Hypothalamus (tissue), 51 donors: ENCODE results near the gene ZBP1.
A peak's percentile ranks its signal among the peaks of the same experiment; 100 is the strongest.

ENCODE experiments used
- DNase-seq, 51 donors: peaks; one replicate each; lab custom pipeline; 2025; lab: John Stamatoyannopoulos, UW

The ZBP1 gene

GRCh38 chr20:57658833-57659516 is 38.7 kb upstream of the ZBP1 start:
- DNase-seq: no peak

GRCh38 chr20:57658447-57658832 is 38.2 kb upstream of the ZBP1 start:
- no peak for DNase-seq

DNA sequence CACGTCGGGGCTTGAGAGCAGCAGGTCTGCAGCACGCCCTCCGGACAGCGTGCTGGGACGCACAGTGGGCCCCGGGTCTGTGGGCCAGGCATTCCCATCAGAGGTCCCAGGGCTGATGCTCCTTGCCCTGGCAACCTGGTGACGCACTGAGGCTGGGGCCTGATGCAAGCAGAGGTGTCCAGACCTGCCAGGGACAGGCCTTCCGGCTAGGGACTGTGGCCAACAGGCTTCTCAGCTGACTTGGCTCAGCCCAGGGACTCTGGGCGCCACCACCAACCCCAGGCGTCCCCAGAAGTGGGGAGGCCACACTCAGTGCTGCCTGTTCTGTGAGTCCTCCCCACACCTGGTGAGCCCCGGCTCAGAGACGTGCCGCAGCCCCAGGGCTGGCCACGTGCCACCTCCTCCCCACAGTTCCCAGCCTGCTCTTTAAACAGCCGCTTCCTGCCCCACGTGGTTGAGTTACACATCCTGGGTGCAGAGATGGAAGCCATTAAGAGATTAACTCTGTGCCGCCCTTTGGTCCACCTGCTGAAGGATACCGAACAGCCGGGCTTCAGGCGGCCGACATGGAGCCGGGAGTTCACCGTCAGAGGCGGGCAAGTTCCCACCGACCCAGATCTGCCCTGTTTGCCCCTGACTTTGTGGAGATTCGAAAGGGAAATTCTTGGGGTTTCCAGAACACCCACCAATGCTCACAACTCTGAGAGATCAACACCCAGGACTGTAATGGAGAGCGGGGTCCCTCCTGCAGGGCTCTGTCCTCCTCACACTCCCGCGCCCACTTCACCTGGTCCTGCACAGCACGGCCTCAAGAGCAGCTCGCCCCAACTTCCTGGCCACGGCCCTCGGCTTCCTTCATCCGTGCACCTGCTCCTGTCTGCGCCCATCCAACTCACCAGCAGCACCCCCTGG is 37.6 kb upstream of the ZBP1 start:
- DNase-seq: peak in 6 of 51 donors; percentile 21 to 49 (median 36)

DNA sequence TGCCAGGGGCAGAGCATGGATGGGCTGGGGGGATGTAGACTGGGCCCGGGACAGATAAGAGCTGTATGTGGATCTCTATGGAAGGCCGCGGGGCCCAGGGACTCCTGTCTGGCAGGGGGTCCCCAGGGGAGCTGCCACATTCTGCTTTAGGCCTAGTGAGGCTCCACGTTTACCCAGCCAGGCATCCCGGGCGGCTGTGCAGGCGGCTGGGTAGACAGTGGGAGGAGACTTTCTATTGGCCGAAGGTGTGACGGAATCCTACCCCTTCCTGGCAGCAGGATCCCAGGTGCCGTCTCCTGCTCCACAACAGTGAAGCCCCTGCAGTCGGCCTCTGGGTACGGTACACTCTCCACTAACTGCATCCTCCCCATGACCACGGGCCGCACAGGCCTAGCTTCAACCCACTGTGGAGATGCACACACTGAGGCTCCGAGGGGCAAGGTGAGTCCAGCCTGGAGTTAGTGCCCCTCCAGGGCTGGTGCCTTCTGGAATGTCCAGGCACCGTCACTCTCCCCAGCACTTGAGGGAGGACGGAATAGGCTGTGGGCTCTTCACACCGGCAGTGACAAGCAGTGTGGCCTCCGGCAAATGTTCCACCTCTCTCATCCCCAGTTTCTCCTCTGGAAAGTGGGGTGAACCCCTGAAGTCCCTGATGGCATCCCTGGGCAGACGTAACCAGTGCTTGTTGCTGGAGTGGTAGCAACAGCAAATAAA is 36.8 kb upstream of the ZBP1 start:
- DNase-seq: no peak

GRCh38 chr20:57656252-57656820 is 36.1 kb upstream of the ZBP1 start:
- no peak for DNase-seq

- no peak for DNase-seq
Observed at GRCh38 chr20:57655809-57656155, 35.6 kb upstream of the ZBP1 start.

- no peak for DNase-seq
Observed at GRCh38 chr20:57654998-57655808, 35.0 kb upstream of the ZBP1 start.

GRCh38 chr20:57654363-57654997 is 34.3 kb upstream of the ZBP1 start:
- peak in 22 of 51 donors; percentile 11 to 67 (median 29) for DNase-seq

GRCh38 chr20:57653910-57654309 is 33.7 kb upstream of the ZBP1 start:
- no peak for DNase-seq

DNA sequence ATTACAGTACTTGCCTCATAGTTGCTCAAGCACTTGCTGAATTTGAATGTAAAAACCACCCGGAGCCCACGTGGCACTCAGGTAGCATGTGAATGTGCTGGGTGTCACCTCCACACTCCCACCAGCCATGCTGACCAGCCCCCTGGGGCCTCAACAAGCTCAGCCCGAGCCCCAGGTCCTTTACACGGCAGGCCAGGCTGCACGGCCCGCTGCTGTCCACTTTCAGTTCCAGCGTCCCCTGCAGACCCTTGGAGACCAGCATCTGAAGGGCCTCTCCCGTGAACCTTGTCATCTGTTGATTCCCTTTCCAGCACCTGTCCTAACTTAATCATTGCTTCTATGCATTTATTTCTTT is 33.3 kb upstream of the ZBP1 start:
- DNase-seq: no peak

DNA sequence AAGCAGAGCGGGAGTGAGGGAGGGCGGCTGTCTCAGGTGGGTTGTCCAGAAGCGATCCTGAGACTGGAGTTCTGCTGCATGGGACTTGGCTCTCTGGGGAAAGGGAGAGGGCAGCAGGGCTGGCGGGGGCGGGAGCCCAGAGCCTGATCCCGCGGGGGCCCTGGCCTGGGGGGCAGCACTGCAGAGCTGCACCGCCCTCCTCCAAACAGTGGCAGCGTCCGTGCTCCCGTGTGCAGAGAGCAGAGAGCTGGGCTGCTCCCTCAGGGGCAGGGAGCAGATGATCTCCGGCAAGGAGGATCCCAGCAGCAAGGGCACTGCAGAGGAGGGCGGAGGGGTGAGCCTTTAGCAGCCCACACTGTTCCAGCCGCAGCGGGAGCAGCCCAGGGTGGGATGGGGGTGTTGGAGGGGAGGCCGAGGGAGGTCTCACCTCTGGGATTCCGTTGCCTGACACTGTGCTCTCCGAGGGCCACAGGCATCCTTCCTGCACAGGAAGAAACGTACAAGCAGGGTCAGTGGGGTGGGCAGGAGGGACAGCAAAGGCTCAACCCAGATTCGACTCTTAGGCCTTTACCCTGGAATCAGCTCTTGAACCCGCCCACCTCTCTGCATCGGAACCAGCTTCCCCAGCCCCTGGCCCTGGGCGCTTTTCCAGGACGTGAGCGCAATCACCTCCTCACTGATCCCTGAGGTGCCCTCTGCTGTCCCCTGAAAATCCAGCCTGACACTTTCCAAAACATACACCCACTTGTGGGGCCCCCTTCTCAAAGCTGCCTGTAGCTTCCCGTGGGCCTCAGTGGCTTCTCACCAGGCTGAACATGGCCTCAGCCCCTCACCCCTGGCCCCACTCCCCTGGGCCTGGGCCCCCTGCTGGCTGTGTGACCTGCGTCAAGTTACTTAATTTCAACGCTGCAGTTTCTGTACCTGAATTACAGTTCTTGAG is 32.6 kb upstream of the ZBP1 start:
- DNase-seq: no peak

DNA sequence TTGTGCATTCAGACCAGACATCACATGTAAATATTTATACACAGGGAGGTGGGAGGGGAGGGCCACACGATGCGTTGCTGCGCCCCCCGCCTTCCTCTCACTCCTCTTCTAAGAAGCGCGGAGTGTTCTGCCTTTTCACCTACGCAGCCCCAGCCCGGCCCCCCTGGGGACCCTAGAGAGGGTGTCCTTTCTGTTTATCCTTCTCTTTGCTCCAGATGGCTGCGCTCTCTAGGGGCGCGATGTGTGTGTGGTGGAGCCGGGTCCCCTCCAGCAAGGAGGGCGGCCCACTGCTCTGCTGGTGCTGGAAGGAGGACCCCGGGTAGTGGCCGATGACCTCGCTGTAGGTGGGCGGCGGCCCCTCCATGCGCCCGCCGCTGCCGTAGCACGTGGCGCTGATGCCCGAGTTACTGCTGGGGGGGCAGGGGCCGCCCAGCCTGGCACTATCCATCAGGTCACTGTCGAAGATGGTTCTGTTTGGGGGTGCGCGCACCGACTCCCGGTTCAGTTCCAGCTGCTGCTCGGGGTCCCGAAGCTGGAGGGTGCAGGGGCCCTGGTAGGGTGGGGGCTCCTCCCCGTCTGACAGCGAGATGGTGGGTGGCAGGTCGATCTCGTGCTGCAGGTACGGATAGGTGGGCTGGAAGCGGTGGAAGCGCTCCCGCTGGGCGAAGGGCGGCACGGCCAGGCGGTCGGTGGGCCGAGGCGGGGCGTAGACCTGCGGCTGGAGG is 31.8 kb upstream of the ZBP1 start:
- no peak for DNase-seq

GRCh38 chr20:57650756-57651483 is 30.7 kb upstream of the ZBP1 start:
- DNase-seq: no peak

- DNase-seq: no peak
Observed at GRCh38 chr20:57650266-57650665, 30.0 kb upstream of the ZBP1 start.

GRCh38 chr20:57649617-57650015 is 29.4 kb upstream of the ZBP1 start:
- no peak for DNase-seq

DNA sequence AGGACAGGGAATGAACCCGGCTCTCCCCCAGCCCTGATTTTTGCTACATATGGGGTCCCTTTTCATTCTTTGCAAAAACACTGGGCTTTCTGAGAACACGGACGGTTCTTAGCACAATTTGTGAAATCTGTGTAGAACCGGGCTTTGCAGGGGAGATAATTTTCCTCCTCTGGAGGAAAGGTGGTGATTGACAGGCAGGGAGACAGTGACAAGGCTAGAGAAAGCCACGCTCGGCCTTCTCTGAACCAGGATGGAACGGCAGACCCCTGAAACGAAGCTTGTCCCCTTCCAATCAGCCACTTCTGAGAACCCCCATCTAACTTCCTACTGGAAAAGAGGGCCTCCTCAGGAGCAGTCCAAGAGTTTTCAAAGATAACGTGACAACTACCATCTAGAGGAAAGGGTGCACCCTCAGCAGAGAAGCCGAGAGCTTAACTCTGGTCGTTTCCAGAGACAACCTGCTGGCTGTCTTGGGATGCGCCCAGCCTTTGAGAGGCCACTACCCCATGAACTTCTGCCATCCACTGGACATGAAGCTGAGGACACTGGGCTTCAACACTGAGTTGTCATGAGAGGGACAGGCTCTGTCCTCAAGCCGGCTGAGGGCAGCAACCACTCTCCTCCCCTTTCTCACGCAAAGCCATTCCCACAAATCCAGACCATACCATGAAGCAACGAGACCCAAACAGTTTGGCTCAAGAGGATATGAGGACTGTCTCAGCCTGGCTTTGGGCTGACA is 28.8 kb upstream of the ZBP1 start:
- DNase-seq: no peak
